Trophoblast cell (in vitro differentiated cells and primary cell): ENCODE data around the gene STXBP6.

ENCODE experiments used
- DNase-seq, 2 donors: peaks; one replicate each; pipeline ENCODE4 v3.0.0-alpha.2; 2016
- H2AFZ ChIP-seq: 2 replicates; pipeline ENCODE4 v1.6.1; 2013; ENCODE audit warnings: low read length, moderate library complexity, mild to moderate bottlenecking; ENCODE audit not compliant: insufficient read depth, poor library complexity
- H2AK5ac ChIP-seq: 2 replicates; pipeline ENCODE4 v1.6.1; 2013; ENCODE audit warnings: mild to moderate bottlenecking, low read length
- H2BK120ac ChIP-seq: 2 replicates; pipeline ENCODE4 v1.6.1; 2013; ENCODE audit warnings: low read length, mild to moderate bottlenecking, moderate library complexity; ENCODE audit not compliant: insufficient read depth, poor library complexity
- H2BK12ac ChIP-seq: 2 replicates; pipeline ENCODE4 v1.6.1; 2013; ENCODE audit warnings: mild to moderate bottlenecking, low read length, moderate library complexity
- H2BK5ac ChIP-seq: 2 replicates; pipeline ENCODE4 v1.6.1; 2013; ENCODE audit warnings: low read length, low read depth, moderate library complexity, mild to moderate bottlenecking; ENCODE audit not compliant: poor library complexity
- H3K14ac ChIP-seq: 2 replicates; pipeline ENCODE4 v1.6.1; 2013; ENCODE audit warnings: mild to moderate bottlenecking, low read length
- H3K18ac ChIP-seq: 2 replicates; pipeline ENCODE4 v1.6.1; 2013; ENCODE audit warnings: mild to moderate bottlenecking, low read length
- H3K23ac ChIP-seq: 2 replicates; pipeline ENCODE4 v1.6.1; 2013; ENCODE audit warnings: low read length
- H3K27ac ChIP-seq: 2 replicates; pipeline ENCODE4 v1.5.1; 2013; ENCODE audit warnings: low read depth, mild to moderate bottlenecking, inconsistent platforms, low read length, moderate library complexity
- H3K27me3 ChIP-seq: 2 replicates; pipeline ENCODE4 v1.6.1; 2013; ENCODE audit warnings: inconsistent platforms, mild to moderate bottlenecking, low read length, moderate library complexity; ENCODE audit not compliant: insufficient read depth
- H3K36me3 ChIP-seq, 2 experiments: 1 replicate in 1 of 2; 2 replicates in 1 of 2; pipeline ENCODE4 v1.6.1; 2013; ENCODE audit warnings: low read length in 2 of 2, mild to moderate bottlenecking in 2 of 2, moderate library complexity in 1 of 2; ENCODE audit not compliant: insufficient read depth in 2 of 2, control insufficient read depth in 1 of 2
- H3K4ac ChIP-seq: 2 replicates; pipeline ENCODE4 v1.6.1; 2013; ENCODE audit warnings: low read depth, mild to moderate bottlenecking, low read length, moderate library complexity
- H3K4me1 ChIP-seq, 2 experiments: 1 replicate in 1 of 2; 2 replicates in 1 of 2; pipeline ENCODE4 v1.6.1; 2013; ENCODE audit warnings: low read length in 2 of 2, mild to moderate bottlenecking in 2 of 2, moderate library complexity in 1 of 2; ENCODE audit not compliant: insufficient read depth in 2 of 2, control insufficient read depth in 1 of 2
- H3K4me2 ChIP-seq: 2 replicates; pipeline ENCODE4 v1.6.1; 2013; ENCODE audit warnings: inconsistent platforms, mild to moderate bottlenecking, low read length, moderate library complexity
- H3K4me3 ChIP-seq: 2 replicates; pipeline ENCODE4 v1.5.1; 2013; ENCODE audit warnings: mild to moderate bottlenecking, low read depth, low read length, inconsistent platforms
- H3K79me1 ChIP-seq: one replicate; pipeline ENCODE4 v1.6.1; 2013; ENCODE audit warnings: low read length
- H3K79me2 ChIP-seq: 2 replicates; pipeline ENCODE4 v1.6.1; 2013; ENCODE audit warnings: low read length, mild to moderate bottlenecking; ENCODE audit not compliant: control insufficient read depth, insufficient read depth, poor library complexity
- H3K9ac ChIP-seq: 2 replicates; pipeline ENCODE4 v1.6.1; 2013; ENCODE audit warnings: mild to moderate bottlenecking, low read length
- H3K9me3 ChIP-seq: 2 replicates; pipeline ENCODE4 v1.6.1; 2013; ENCODE audit warnings: low read depth, mild to moderate bottlenecking, control low read depth, inconsistent platforms, low read length; ENCODE audit not compliant: insufficient read depth
- H4K12ac ChIP-seq: 2 replicates; pipeline ENCODE4 v1.6.1; 2013; ENCODE audit warnings: low read depth, mild to moderate bottlenecking, low read length, moderate library complexity
- H4K8ac ChIP-seq: 2 replicates; pipeline ENCODE4 v1.6.1; 2013; ENCODE audit warnings: low read depth, mild to moderate bottlenecking, low read length, moderate library complexity
- H4K91ac ChIP-seq: one replicate; pipeline ENCODE4 v1.6.1; 2013; ENCODE audit warnings: low read depth, mild to moderate bottlenecking, low read length, moderate library complexity
- WGBS: extraction: QIAGEN DNeasy Blood & Tissue Kit; methylation state at CpG from one replicate; pipeline ENCODE4 v1.1.7; 2013; ENCODE audit warnings: missing lambda C conversion rate; ENCODE audit not compliant: insufficient read length, insufficient coverage; ENCODE audit errors: extremely low coverage; 5-methylcytosine and 5-hydroxymethylcytosine counted together

The STXBP6 gene

GRCh38 chr14:25048170-25049016, 1.6 kb downstream of the STXBP6 start:
- H3K4me3 ChIP-seq, result no peak overlapping the region
- H3K9me3 ChIP-seq, result peaks cover 3% of the 10 kb centered on the region
- H3K18ac ChIP-seq, result no peak overlapping the region
- H3K79me2 ChIP-seq, result no peaks in the 10 kb centered on the region
- no peak overlapping the region for H3K4ac ChIP-seq
- H2AK5ac ChIP-seq, result no peak overlapping the region
- H3K4me2 ChIP-seq, result no peak overlapping the region
- H3K36me3 ChIP-seq, result no peaks in the 10 kb centered on the region
- no peak overlapping the region for H3K9ac ChIP-seq
- no peak overlapping the region for H4K91ac ChIP-seq
- no peak for DNase-seq
- no peak overlapping the region for H4K8ac ChIP-seq
- no peaks in the 10 kb centered on the region for H3K79me1 ChIP-seq
- H2BK120ac ChIP-seq, result no peak overlapping the region
- peaks cover 5 to 8% of the 10 kb centered on the region in 2 experiments for H3K4me1 ChIP-seq
- no peak overlapping the region for H3K23ac ChIP-seq
- H2AFZ ChIP-seq, result no peak overlapping the region
- H2BK5ac ChIP-seq, result no peak overlapping the region
- no peak overlapping the region for H4K12ac ChIP-seq
- peaks cover 39% of the 10 kb centered on the region for H3K27me3 ChIP-seq
- no peak overlapping the region for H3K14ac ChIP-seq
- no peak overlapping the region for H3K27ac ChIP-seq
- H2BK12ac ChIP-seq, result no peak overlapping the region
- WGBS, result no CpG with 5 or more reads among the region's 17 CpGs

- Histone ChIP-seq H3K9me3 (peaks cover 3% of the 10 kb centered on the region), H3K27me3 (peaks cover 36% of the 10 kb centered on the region), H3K9ac (no peak overlapping the region), H3K4me3 (no peak overlapping the region), H4K12ac (no peak overlapping the region), H3K79me1 (no peaks in the 10 kb centered on the region), H4K8ac (no peak overlapping the region), H3K79me2 (no peaks in the 10 kb centered on the region), H3K14ac (no peak overlapping the region), H3K4me2 (no peak overlapping the region), H3K4ac (no peak overlapping the region), H3K23ac (no peak overlapping the region), H3K36me3 (no peaks in the 10 kb centered on the region), H3K18ac (no peak overlapping the region), H2BK120ac (no peak overlapping the region), H2BK12ac (no peak overlapping the region), H4K91ac (no peak overlapping the region), H2BK5ac (no peak overlapping the region), H2AFZ (no peak overlapping the region), H3K4me1 (peaks cover 5 to 8% of the 10 kb centered on the region in 2 experiments), H3K27ac (no peak overlapping the region), H2AK5ac (no peak overlapping the region)
- no CpG with 5 or more reads among the region's 2 CpGs for WGBS
- no peak for DNase-seq
These were observed 3.5 kb downstream of the STXBP6 start for GRCh38 chr14:25046301-25046943.

GRCh38 chr14:25044106-25044698, 5.7 kb downstream of the STXBP6 start:
- Histone ChIP-seq H4K12ac (no peak overlapping the region), H3K4me2 (no peak overlapping the region), H3K14ac (no peak overlapping the region), H2BK120ac (no peak overlapping the region), H3K79me1 (no peaks in the 10 kb centered on the region), H4K8ac (no peak overlapping the region), H3K36me3 (no peaks in the 10 kb centered on the region), H3K4me1 (peaks cover 0 to 2% of the 10 kb centered on the region in 2 experiments), H3K4me3 (no peak overlapping the region), H4K91ac (no peak overlapping the region), H3K9ac (no peak overlapping the region), H2BK5ac (no peak overlapping the region), H3K27ac (no peak overlapping the region), H3K18ac (no peak overlapping the region), H2BK12ac (no peak overlapping the region), H3K79me2 (no peaks in the 10 kb centered on the region), H3K9me3 (no peaks in the 10 kb centered on the region), H3K23ac (no peak overlapping the region), H3K4ac (no peak overlapping the region), H2AFZ (no peak overlapping the region), H3K27me3 (peaks cover 16% of the 10 kb centered on the region), H2AK5ac (no peak overlapping the region)
- no peak for DNase-seq
- no CpG with 5 or more reads among the region's 7 CpGs for WGBS

GRCh38 chr14:25042362-25043299, 7.3 kb downstream of the STXBP6 start:
- H3K23ac ChIP-seq, result no peak overlapping the region
- no peaks in the 10 kb centered on the region for H3K9me3 ChIP-seq
- H2BK120ac ChIP-seq, result no peak overlapping the region
- no peaks in the 10 kb centered on the region for H3K4me1 ChIP-seq
- no peak overlapping the region for H2BK12ac ChIP-seq
- H3K79me2 ChIP-seq, result no peaks in the 10 kb centered on the region
- no peaks in the 10 kb centered on the region for H3K36me3 ChIP-seq
- H3K27ac ChIP-seq, result no peak overlapping the region
- no peak overlapping the region for H3K4me2 ChIP-seq
- no peak overlapping the region for H3K4me3 ChIP-seq
- H3K79me1 ChIP-seq, result no peaks in the 10 kb centered on the region
- DNase-seq, result no peak
- no peak overlapping the region for H2BK5ac ChIP-seq
- no peak overlapping the region for H3K9ac ChIP-seq
- H2AFZ ChIP-seq, result no peak overlapping the region
- no peak overlapping the region for H3K14ac ChIP-seq
- H3K27me3 ChIP-seq, result peaks cover under 1% of the 10 kb centered on the region
- no CpG with 5 or more reads among the region's 14 CpGs for WGBS
- H4K91ac ChIP-seq, result no peak overlapping the region
- H3K4ac ChIP-seq, result no peak overlapping the region
- no peak overlapping the region for H4K8ac ChIP-seq
- no peak overlapping the region for H4K12ac ChIP-seq
- H3K18ac ChIP-seq, result no peak overlapping the region
- H2AK5ac ChIP-seq, result no peak overlapping the region
